Osteoblast (primary cell): ENCODE measurements around the gene PNPLA3. TPM values are rescaled to one million over a fixed set of nuclear protein-coding genes. Genes with fewer than 3 reads are reported as not detected.

Experiments
- DNase-seq: peaks from one replicate; pipeline ENCODE4 v3.0.0; 2011; ENCODE audit warnings: low spot score, mixed read lengths; ENCODE audit not compliant: insufficient read length; ENCODE audit errors: missing footprints
- H2AFZ ChIP-seq: 2 replicates; pipeline ENCODE4 v1.6.0; 2011; ENCODE audit warnings: mild to moderate bottlenecking, low read length
- H3K27ac ChIP-seq: 2 replicates; pipeline ENCODE4 v1.5.1; 2011; ENCODE audit warnings: mild to moderate bottlenecking, low read depth, low read length, moderate library complexity
- H3K27me3 ChIP-seq: 2 replicates; pipeline ENCODE4 v1.6.0; 2012; ENCODE audit warnings: mild to moderate bottlenecking, control low read depth, inconsistent platforms, low read length, moderate library complexity; ENCODE audit not compliant: insufficient read depth
- H3K36me3 ChIP-seq: 2 replicates; pipeline ENCODE4 v1.5.1; 2011; ENCODE audit warnings: mild to moderate bottlenecking, low read length, control low read depth, moderate library complexity; ENCODE audit not compliant: insufficient read depth
- H3K4me1 ChIP-seq: 2 replicates; pipeline ENCODE4 v1.5.1; 2011; ENCODE audit warnings: mild to moderate bottlenecking, low read length, control low read depth, moderate library complexity; ENCODE audit not compliant: insufficient read depth
- H3K4me2 ChIP-seq: 2 replicates; pipeline ENCODE4 v1.6.0; 2011; ENCODE audit warnings: mild to moderate bottlenecking, low read length; ENCODE audit not compliant: insufficient read depth
- H3K4me3 ChIP-seq: fragments of 200-600 bp; sonication (generic); 3 replicates; pipeline ENCODE4 v1.5.1; 2012; ENCODE audit warnings: mild to moderate bottlenecking, low read length, inconsistent platforms; ENCODE audit not compliant: insufficient read depth
- H3K79me2 ChIP-seq: 2 replicates; pipeline ENCODE4 v1.6.0; 2012; ENCODE audit warnings: mild to moderate bottlenecking, low read length, control low read depth, inconsistent platforms; ENCODE audit not compliant: insufficient read depth
- H3K9me3 ChIP-seq: 2 replicates; pipeline ENCODE4 v1.5.1; 2011; ENCODE audit warnings: low read depth, low read length, control low read depth
- H4K20me1 ChIP-seq: 2 replicates; pipeline ENCODE4 v1.6.0; 2012; ENCODE audit warnings: mild to moderate bottlenecking, low read length, control low read depth; ENCODE audit not compliant: insufficient read depth
- total RNA-seq: library from RNA; depleted of rRNA; stranded (reverse); fragments of >200 nt; gene quantifications from 2 replicates; pipeline ENCODE4 v1.2.3, GENCODE V29; 2012
- TF ChIP-seq, protein P1 (sequence below): IDR thresholded peaks from 2 replicates; pipeline ENCODE4 v1.5.1; 2011; ENCODE audit warnings: mild to moderate bottlenecking, low read depth, low read length, moderate library complexity; ENCODE audit errors: extremely low read depth

Gene PNPLA3
- 8.3 and 14.1 TPM in 2 replicates for total RNA-seq

GRCh38 chr22:43923631-43924464, at the start of gene PNPLA3:
Gene PNPLA3, plus strand, starts transcription at chr22:43923805. Its CDS starts 107 bp downstream, at chr22:43923912.
- peak within 1 kb of the TSS; percentile 45 for H3K27ac ChIP-seq
- H3K4me2 ChIP-seq, result peak within 1 kb of the TSS; percentile 85
- peak; percentile 99 for DNase-seq
- H3K9me3 ChIP-seq, result no peaks in the 10 kb centered on the region
- peaks cover 35% of the 10 kb centered on the region for H3K4me1 ChIP-seq
- H3K36me3 ChIP-seq, result peaks cover 7% of the 10 kb centered on the region
- peak within 1 kb of the TSS; percentile 99 for H2AFZ ChIP-seq
- H3K4me3 ChIP-seq, result peak within 1 kb of the TSS; percentile 84
- TF ChIP-seq, protein P1, sequence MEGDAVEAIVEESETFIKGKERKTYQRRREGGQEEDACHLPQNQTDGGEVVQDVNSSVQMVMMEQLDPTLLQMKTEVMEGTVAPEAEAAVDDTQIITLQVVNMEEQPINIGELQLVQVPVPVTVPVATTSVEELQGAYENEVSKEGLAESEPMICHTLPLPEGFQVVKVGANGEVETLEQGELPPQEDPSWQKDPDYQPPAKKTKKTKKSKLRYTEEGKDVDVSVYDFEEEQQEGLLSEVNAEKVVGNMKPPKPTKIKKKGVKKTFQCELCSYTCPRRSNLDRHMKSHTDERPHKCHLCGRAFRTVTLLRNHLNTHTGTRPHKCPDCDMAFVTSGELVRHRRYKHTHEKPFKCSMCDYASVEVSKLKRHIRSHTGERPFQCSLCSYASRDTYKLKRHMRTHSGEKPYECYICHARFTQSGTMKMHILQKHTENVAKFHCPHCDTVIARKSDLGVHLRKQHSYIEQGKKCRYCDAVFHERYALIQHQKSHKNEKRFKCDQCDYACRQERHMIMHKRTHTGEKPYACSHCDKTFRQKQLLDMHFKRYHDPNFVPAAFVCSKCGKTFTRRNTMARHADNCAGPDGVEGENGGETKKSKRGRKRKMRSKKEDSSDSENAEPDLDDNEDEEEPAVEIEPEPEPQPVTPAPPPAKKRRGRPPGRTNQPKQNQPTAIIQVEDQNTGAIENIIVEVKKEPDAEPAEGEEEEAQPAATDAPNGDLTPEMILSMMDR, result peak; percentile 24
- peaks cover 15% of the 10 kb centered on the region for H3K79me2 ChIP-seq
- no peaks in the 10 kb centered on the region for H3K27me3 ChIP-seq
- peaks cover 15% of the 10 kb centered on the region for H4K20me1 ChIP-seq

- Histone ChIP-seq H4K20me1 (no peaks in the 10 kb centered on the region), H3K4me2 (no peak overlapping the region), H3K4me1 (no peaks in the 10 kb centered on the region), H3K4me3 (no peak overlapping the region), H3K9me3 (no peaks in the 10 kb centered on the region), H2AFZ (no peak overlapping the region), H3K27ac (no peak overlapping the region), H3K27me3 (peaks cover 10% of the 10 kb centered on the region), H3K79me2 (no peaks in the 10 kb centered on the region), H3K36me3 (no peaks in the 10 kb centered on the region)
- DNase-seq, result peak; percentile 19
- TF ChIP-seq, protein P1, result no peak
Observed at GRCh38 chr22:43876866-43877509, 46.6 kb upstream of the PNPLA3 start.

GRCh38 chr22:43878079-43878795, 45.4 kb upstream of the PNPLA3 start:
- Histone ChIP-seq H2AFZ (no peak overlapping the region), H3K27ac (no peak overlapping the region), H3K9me3 (no peaks in the 10 kb centered on the region), H3K27me3 (peaks cover 10% of the 10 kb centered on the region), H3K4me2 (no peak overlapping the region), H4K20me1 (no peaks in the 10 kb centered on the region), H3K4me1 (no peaks in the 10 kb centered on the region), H3K36me3 (no peaks in the 10 kb centered on the region), H3K79me2 (no peaks in the 10 kb centered on the region), H3K4me3 (no peak overlapping the region)
- DNase-seq, result peak; percentile 42
- TF ChIP-seq, protein P1, result no peak
